Endothelial cell of umbilical vein (primary cell): Measurements from ENCODE around the gene LPIN1.

Experiments
- POLR2AphosphoS5 ChIP-seq: IDR thresholded peaks from 2 replicates; pipeline ENCODE4 v1.6.1; 2012; ENCODE audit warnings: low read depth, mild to moderate bottlenecking, control low read depth, low read length, moderate library complexity; ENCODE audit not compliant: insufficient read depth
- TF ChIP-seq, protein P1 (sequence below), 2 donors: IDR thresholded peaks; 1 replicate in 1 of 2; 2 replicates in 1 of 2; pipeline ENCODE4 v1.5.1; 2011; ENCODE audit warnings: low read length in 2 of 2, mild to moderate bottlenecking in 2 of 2, moderate library complexity in 2 of 2, control low read depth in 1 of 2, inconsistent platforms in 1 of 2, low read depth in 1 of 2; ENCODE audit not compliant: insufficient read depth in 1 of 2; ENCODE audit errors: extremely low read depth in 1 of 2

DNA sequence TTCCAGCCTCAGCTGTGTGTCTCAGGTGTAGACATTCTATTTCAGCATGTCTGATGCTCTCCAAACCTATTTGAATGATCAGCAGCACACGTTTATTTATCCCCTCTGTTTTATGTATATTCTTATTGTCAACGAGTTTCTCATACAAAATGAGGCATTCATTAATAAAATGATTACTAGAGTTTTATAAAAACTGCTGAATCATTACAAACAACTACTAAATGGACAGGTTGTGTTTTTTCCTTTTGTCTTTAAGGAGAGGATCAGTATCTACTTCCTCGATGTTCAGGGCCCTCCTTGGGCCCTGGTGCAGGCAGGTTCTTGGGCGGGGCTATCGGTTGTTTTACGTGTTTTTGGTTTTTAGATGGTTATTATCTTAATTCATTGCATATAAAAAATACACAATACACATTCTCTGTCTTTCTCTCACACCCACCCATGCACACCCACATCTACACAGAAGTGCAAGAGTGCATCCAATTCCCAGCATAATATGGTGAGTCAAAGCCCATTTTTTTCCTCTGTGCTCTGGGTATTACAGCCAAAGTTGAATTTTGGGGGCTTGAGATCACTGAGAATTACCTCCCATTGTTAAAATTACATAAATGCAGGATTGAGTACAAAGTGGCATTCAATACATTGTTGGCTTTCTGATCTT is 24.2 kb downstream of the LPIN1 start:
- TF ChIP-seq, protein P1, sequence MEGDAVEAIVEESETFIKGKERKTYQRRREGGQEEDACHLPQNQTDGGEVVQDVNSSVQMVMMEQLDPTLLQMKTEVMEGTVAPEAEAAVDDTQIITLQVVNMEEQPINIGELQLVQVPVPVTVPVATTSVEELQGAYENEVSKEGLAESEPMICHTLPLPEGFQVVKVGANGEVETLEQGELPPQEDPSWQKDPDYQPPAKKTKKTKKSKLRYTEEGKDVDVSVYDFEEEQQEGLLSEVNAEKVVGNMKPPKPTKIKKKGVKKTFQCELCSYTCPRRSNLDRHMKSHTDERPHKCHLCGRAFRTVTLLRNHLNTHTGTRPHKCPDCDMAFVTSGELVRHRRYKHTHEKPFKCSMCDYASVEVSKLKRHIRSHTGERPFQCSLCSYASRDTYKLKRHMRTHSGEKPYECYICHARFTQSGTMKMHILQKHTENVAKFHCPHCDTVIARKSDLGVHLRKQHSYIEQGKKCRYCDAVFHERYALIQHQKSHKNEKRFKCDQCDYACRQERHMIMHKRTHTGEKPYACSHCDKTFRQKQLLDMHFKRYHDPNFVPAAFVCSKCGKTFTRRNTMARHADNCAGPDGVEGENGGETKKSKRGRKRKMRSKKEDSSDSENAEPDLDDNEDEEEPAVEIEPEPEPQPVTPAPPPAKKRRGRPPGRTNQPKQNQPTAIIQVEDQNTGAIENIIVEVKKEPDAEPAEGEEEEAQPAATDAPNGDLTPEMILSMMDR (IDR thresholded peaks at IDR 0.05; ENCODE audit: extremely low read depth in 1 of 2, insufficient read depth in 1 of 2, low read depth in 1 of 2, low read length in 2 of 2) = no peak
- TF ChIP-seq POLR2AphosphoS5 = no peak
